GM23338 (cell line): ENCODE data around the gene CYLC1. TPM values are rescaled to one million over a fixed set of nuclear protein-coding genes. Genes with fewer than 3 reads are reported as not detected.

ENCODE experiments used
- ATAC-seq: fragments of 200-7000 bp; cut with Tn5 transposase; 3 replicates; pipeline ENCODE4 v1.9.1; 2020
- DNase-seq: peaks from one replicate; pipeline ENCODE4 v3.0.0-alpha.2; 2015; ENCODE audit warnings: low spot score
- H2AFZ ChIP-seq: fragments of 200-600 bp; sonication (generic); 2 replicates; pipeline ENCODE4 v1.8.0; 2016; ENCODE audit warnings: antibody characterized with exemption, mild to moderate bottlenecking, moderate library complexity
- H3F3A ChIP-seq: fragments of 200-600 bp; sonication (generic); replicated peaks from 2 replicates; pipeline ENCODE4 v1.8.0; 2017; ENCODE audit warnings: antibody characterized with exemption, mixed run types, low read depth
- H3K27ac ChIP-seq: fragments of 200-600 bp; sonication (generic); 2 replicates; pipeline ENCODE4 v1.6.1; 2016; ENCODE audit warnings: low read depth
- H3K27me3 ChIP-seq: fragments of 200-600 bp; sonication (generic); 2 replicates; pipeline ENCODE4 v1.8.0; 2016; ENCODE audit warnings: mild to moderate bottlenecking, mixed run types, moderate library complexity; ENCODE audit not compliant: insufficient read depth
- H3K36me3 ChIP-seq: fragments of 200-600 bp; sonication (generic); 2 replicates; pipeline ENCODE4 v1.8.0; 2016; ENCODE audit warnings: mild to moderate bottlenecking; ENCODE audit not compliant: insufficient read depth
- H3K4me1 ChIP-seq: fragments of 200-600 bp; sonication (generic); 2 replicates; pipeline ENCODE4 v1.8.0; 2016; ENCODE audit warnings: mild to moderate bottlenecking, moderate library complexity; ENCODE audit not compliant: insufficient read depth
- H3K4me2 ChIP-seq: fragments of 200-600 bp; sonication (generic); 2 replicates; pipeline ENCODE4 v1.7.1; 2017; ENCODE audit warnings: mixed run types
- H3K4me3 ChIP-seq: fragments of 200-600 bp; sonication (generic); 2 replicates; pipeline ENCODE4 v1.6.1; 2016; ENCODE audit warnings: mixed run types
- H3K79me2 ChIP-seq: fragments of 200-600 bp; sonication (generic); replicated peaks from 2 replicates; pipeline ENCODE4 v1.8.0; 2017; ENCODE audit warnings: mild to moderate bottlenecking; ENCODE audit not compliant: insufficient read depth
- H3K9me2 ChIP-seq: fragments of 200-600 bp; sonication (generic); 2 replicates; pipeline ENCODE4 v1.8.0; 2017; ENCODE audit not compliant: insufficient read depth
- H4K20me1 ChIP-seq: fragments of 200-600 bp; sonication (generic); replicated peaks from 2 replicates; pipeline ENCODE4 v1.8.0; 2017; ENCODE audit warnings: mild to moderate bottlenecking; ENCODE audit not compliant: insufficient read depth
- H3K27ac Mint-ChIP-seq: 2 replicates; pipeline ENCODE4 v1.8.0; 2020; ENCODE audit warnings: inconsistent platforms, mild to moderate bottlenecking, moderate library complexity, mixed read lengths
- H3K27me3 Mint-ChIP-seq: 3 replicates; pipeline ENCODE4 v1.8.0; 2022; ENCODE audit warnings: low read depth, mild to moderate bottlenecking, moderate library complexity, mixed read lengths, inconsistent platforms; ENCODE audit not compliant: insufficient read depth, poor library complexity
- H3K36me3 Mint-ChIP-seq: 3 replicates; pipeline ENCODE4 v1.8.0; 2021; ENCODE audit warnings: low read depth, mild to moderate bottlenecking, inconsistent platforms, moderate library complexity, mixed read lengths
- H3K4me1 Mint-ChIP-seq: 3 replicates; pipeline ENCODE4 v1.8.0; 2020; ENCODE audit warnings: mild to moderate bottlenecking, inconsistent platforms, mixed read lengths
- H3K4me3 Mint-ChIP-seq: 3 replicates; pipeline ENCODE4 v1.8.0; 2021; ENCODE audit warnings: moderate library complexity, mild to moderate bottlenecking, inconsistent platforms, mixed read lengths
- H3K9me3 Mint-ChIP-seq: 3 replicates; pipeline ENCODE4 v1.8.0; 2020; ENCODE audit warnings: moderate library complexity, mild to moderate bottlenecking, inconsistent platforms, mixed read lengths
- CTCF ChIP-seq, 2 experiments: fragments of 200-600 bp in 1 of 2; sonication (generic) in 1 of 2; conservative IDR thresholded peaks; 2 replicates each; pipeline versions ENCODE4 v1.5.1 to v1.6.1; 2016 to 2017; ENCODE audit warnings: antibody characterized with exemption in 2 of 2, low read depth in 2 of 2, mild to moderate bottlenecking in 2 of 2, moderate library complexity in 1 of 2
- NANOG ChIP-seq: IDR thresholded peaks from 2 replicates; pipeline ENCODE4 v1.6.1; 2016; ENCODE audit warnings: antibody characterized with exemption, borderline replicate concordance
- ZNF114 ChIP-seq: fragments of 250-450 bp; sonication (Bioruptor Pico); IDR thresholded peaks from 2 replicates; pipeline ENCODE4 v1.5.0; 2020; ENCODE audit warnings: mild to moderate bottlenecking, moderate library complexity
- ZNF462 ChIP-seq: fragments of 250-450 bp; sonication (Bioruptor Pico); IDR thresholded peaks from 2 replicates; pipeline ENCODE4 v1.5.0; 2020; ENCODE audit warnings: mild to moderate bottlenecking, moderate library complexity
- polyA plus RNA-seq: library from polyadenylated mRNA; unstranded; fragments of >200 nt; fragmentation: Nextera tagmentation; extraction: Ambion mirVana; gene quantifications from 2 replicates; pipeline ENCODE4 v1.2.1, GENCODE V29; 2016
- total RNA-seq: library from RNA; depleted of rRNA; stranded (reverse); fragments of >200 nt; shearing (Covaris generic); gene quantifications from 2 replicates; pipeline ENCODE4 v1.2.3, GENCODE V29; 2014

The CYLC1 gene
- total and polyA plus RNA-seq, 2 experiments from 2014 or later: not detected

- no peak overlapping the region for H3K4me2 ChIP-seq
- Mint-ChIP-seq H3K36me3 (no peaks in the 10 kb centered on the region), H3K4me1 (no peaks in the 10 kb centered on the region), H3K9me3 (no peaks in the 10 kb centered on the region), H3K27ac (no peak overlapping the region), H3K27me3 (no peaks in the 10 kb centered on the region), H3K4me3 (no peak overlapping the region)
- H3K36me3 ChIP-seq: no peaks in the 10 kb centered on the region
- no peaks in the 10 kb centered on the region for H3K9me2 ChIP-seq
- H3K27me3 ChIP-seq: no peaks in the 10 kb centered on the region
- H3K4me1 ChIP-seq: no peaks in the 10 kb centered on the region
- DNase-seq: peak; percentile 39
- TF ChIP-seq NANOG (no peak), ZNF462 (CRISPR knock-in tag) (no peak), CTCF (conservative IDR thresholded peaks at IDR 0.05; ENCODE audit: low read depth in 2 of 2) (peak; percentile 65 to 70)
- no peaks in the 10 kb centered on the region for H4K20me1 ChIP-seq
- no peaks in the 10 kb centered on the region for H3F3A ChIP-seq
- no peak overlapping the region for H3K4me3 ChIP-seq
- no peak overlapping the region for H3K27ac ChIP-seq
- ATAC-seq: no peak
- no peaks in the 10 kb centered on the region for H3K79me2 ChIP-seq
- H2AFZ ChIP-seq: no peak overlapping the region
Measured at GRCh38 chrX:83916525-83916924, 55.6 kb downstream of the CYLC1 start.

GRCh38 chrX:83934220-83934619 lies 73.3 kb downstream of the CYLC1 start:
- no peak overlapping the region for H3K27ac ChIP-seq
- no peaks in the 10 kb centered on the region for H3K36me3 ChIP-seq
- peak; percentile 6 for DNase-seq
- H4K20me1 ChIP-seq: no peaks in the 10 kb centered on the region
- no peaks in the 10 kb centered on the region for H3K79me2 ChIP-seq
- Mint-ChIP-seq H3K36me3 (no peaks in the 10 kb centered on the region), H3K4me3 (no peak overlapping the region), H3K27me3 (no peaks in the 10 kb centered on the region), H3K9me3 (no peaks in the 10 kb centered on the region), H3K4me1 (no peaks in the 10 kb centered on the region), H3K27ac (no peak overlapping the region)
- ATAC-seq: no peak
- H3F3A ChIP-seq: no peaks in the 10 kb centered on the region
- H3K27me3 ChIP-seq: no peaks in the 10 kb centered on the region
- no peaks in the 10 kb centered on the region for H3K9me2 ChIP-seq
- no peak overlapping the region for H3K4me3 ChIP-seq
- no peak overlapping the region for H2AFZ ChIP-seq
- H3K4me1 ChIP-seq: no peaks in the 10 kb centered on the region
- H3K4me2 ChIP-seq: no peak overlapping the region
- no peak for TF ChIP-seq ZNF114 (CRISPR knock-in tag)
- peak; percentile 36 to 39; a peak in 3 of 4 replicates for TF ChIP-seq CTCF (conservative IDR thresholded peaks at IDR 0.05; ENCODE audit: low read depth in 2 of 2)
